ENCODE data around the gene MRPL52.
A peak's percentile ranks its signal among the peaks of the same experiment; 100 is the strongest.
"Not testable (repeated sequence)": the region's sequence is repeated elsewhere in the genome, so short reads cannot be mapped to it uniquely, and the experiment has no call there.

Gene MRPL52

DNA sequence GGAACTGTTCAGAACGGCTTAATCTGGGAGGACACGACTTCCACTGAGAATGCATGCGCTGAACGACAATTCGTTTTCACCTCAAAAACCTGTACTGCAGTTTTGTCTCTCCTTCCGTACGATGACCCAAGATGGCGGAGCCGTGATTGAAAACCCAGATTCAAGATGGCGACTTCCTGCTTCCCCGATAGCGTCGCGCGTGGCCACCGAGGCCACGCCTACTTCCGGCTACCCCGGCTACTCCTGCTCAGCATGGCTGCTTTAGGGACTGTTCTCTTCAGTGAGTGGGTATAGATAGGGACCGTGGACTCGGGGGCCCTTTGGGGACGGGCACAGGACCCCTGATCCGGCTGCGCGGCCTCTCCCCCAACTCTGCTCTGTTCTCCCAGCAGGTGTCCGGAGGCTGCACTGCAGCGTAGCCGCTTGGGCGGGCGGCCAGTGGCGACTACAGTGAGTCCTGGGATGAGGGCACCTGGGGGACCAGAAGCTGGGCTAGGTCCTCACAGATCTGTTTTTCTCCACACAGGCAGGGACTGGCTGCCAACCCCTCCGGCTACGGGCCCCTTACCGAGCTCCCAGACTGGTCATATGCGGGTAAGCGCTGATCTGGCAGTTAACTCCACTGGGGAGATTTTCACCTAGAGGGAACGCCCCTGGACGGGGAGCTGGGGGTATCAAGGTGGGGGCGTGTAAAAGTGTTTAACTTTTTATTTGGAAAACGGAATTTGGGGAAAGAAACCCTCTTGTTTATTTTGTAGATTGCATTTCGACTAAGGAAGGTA lies at the start of gene MRPL52:
Gene MRPL52, plus strand, starts transcription at position 227 of the 782 bp plus-strand sequence. Its CDS starts 26 bp downstream, at position 253.
- DNase-seq: peak; percentile 87 to 88

GRCh38 chr14:22780105-22780679 lies 49.5 kb upstream of the MRPL52 start:
- DNase-seq: no peak

DNA sequence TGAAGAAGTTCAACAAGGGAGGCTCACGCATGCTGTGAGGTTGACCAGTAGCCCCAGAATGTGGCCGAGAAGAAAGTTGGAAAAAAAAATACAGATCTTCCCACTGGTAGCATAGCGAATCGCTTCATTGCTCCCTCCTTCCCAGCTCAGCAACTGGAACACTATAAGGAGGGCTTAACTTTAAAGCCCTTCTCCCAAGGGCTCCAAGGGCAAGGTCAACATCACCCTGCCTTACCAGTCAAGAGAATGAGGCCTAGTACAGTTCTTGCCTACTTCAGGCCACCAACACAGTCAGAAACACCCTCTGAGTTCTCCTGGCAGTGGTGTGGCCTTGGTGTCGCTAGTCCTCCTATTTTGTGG lies 48.8 kb upstream of the MRPL52 start:
- no peak for DNase-seq

- no peak for DNase-seq
Observed at GRCh38 chr14:22781301-22781991, 48.2 kb upstream of the MRPL52 start.

GRCh38 chr14:22786685-22787084 lies 43.0 kb upstream of the MRPL52 start:
- DNase-seq: no peak

DNA sequence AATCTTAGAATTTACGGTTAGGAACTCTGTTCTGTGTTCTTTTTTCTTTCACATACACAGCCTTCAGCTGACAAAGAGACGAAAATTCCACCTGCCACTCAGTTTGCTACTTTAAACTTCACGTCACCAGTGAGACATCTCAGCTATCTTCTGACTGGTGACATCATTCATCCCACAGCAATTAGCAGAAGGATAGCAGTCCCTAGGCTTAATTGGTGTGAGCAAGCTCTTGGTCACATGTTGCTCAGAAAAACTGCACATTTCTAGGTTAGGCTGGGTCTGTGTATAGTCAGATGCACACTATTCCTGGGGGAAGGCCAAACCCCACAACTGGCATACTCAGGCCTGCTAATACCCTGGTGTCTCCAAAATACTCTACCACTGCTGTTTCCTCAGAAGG lies 38.4 kb upstream of the MRPL52 start:
- no peak for DNase-seq

DNA sequence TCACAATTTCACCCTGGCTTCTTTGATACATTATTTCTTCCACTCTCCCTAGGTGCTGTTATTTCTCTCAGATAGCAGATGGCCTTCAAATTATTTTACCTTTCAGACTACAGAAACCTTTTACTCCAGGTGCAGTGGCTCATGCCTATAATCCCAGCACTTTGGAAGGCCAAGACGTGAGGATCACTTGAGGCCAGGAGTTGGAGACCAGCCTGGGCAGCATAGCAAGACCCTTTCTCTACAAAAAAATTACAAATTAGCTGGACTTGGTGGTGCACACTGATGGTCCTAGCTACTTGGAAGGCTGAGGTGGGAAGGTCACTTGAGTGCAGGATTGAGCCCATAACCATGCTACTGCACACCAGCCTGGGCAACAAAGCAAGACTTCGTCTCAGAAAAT lies 37.5 kb upstream of the MRPL52 start:
- no peak for DNase-seq

DNA sequence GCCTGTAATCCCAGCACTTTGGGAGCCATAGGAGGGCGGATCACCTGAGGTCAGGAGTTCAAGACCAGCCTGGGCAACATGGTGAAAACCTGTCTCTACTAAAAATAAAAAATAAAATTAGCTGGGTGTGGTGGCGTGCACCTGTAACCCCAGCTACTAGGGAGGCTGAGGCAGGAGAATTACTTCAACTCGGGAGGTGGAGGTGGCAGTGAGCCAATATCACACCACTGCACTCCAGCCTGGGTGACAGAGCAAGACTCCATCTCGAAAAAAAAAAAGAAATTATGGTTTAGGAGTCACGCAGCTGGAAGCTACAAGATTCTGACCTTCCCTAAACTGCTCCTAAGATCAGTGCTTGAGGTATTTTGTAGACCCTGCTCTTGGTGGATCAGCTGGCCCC lies 36.1 kb upstream of the MRPL52 start:
- DNase-seq: not testable (repeated sequence)

- no peak for DNase-seq
Observed at GRCh38 chr14:22793976-22794375, 35.7 kb upstream of the MRPL52 start.

DNA sequence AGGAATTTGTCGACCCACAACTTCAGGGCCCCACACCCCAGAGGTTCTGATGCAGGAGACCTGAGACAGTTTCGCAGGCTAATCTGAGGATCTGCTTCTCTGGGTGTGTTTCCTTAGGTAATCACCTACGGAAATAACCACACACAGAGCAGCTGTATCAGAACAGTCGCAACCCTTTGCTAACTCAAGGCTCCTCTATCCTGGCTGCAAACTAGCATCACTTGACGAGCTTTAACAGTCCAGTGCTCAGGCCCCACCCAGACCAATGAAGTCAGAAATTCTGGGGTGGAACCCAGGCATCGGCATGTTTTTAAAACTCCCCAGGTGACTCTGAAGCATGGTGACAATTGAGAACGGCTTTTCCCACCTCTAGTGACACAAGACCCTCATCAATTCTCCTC lies 35.1 kb upstream of the MRPL52 start:
- DNase-seq: no peak

GRCh38 chr14:22796087-22796707 lies 33.5 kb upstream of the MRPL52 start:
- no peak for DNase-seq

DNA sequence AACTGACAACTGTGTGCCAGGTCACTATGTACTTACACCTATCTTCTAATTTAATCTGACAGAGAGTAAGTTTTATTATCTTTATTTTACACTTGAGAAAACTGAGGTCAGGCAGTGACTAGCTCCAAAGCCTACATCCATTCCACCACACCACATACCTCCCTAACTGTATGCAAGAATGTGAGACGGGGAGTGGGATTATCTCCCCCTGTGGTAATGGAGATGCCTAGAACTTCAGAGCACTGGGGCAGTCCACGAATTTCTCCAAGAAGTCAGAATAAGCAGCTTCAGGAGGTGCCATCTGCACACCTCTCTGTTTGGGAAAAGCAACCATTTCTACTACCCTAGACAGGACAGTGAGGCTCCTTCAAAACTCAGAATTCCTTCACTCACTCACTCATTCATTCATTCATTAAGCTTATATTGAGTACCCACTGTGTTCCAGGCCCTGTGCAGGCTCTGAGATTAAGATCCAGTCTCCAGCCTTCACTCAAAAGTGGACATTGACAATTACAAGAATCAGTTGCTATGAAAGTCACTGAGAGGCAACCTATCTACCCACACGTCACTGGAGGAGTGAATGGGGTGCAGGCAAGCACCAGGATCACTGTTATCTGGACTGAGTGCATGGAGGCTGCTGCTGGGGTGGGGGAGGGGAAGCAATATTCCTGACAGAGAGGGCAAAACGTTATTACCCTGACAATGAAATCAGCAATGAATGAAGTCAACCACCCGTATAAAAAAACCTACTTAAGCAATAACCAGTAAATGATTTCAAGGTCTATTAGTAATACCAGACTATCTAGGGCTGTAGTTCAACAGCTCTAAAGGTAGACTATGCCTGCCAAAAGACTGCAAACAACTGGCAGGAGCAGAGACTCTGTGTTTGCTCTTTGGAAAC lies 32.4 kb upstream of the MRPL52 start:
- DNase-seq: no peak

DNA sequence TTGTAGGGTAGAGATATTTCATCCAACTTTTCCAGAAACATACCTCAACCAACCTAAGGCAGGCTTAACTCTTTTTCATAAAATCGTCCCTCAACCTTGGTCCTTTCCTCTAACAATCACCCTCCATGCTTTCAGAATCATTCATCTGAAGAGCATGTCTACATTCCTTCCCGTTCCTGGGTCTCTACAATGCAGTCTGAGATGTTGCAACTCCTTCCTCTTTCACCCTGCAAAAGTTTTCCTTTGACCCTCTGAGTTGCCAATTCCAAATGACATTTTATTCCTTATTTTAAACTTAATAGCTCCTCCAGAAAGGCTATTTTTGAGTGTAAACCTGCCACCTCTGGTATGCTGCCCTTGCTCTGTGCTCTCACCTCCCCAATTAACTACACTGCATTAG lies 31.2 kb upstream of the MRPL52 start:
- no peak for DNase-seq

GRCh38 chr14:22800346-22800745 lies 29.3 kb upstream of the MRPL52 start:
- no peak for DNase-seq

GRCh38 chr14:22801716-22802115 lies 28.0 kb upstream of the MRPL52 start:
- no peak for DNase-seq

DNA sequence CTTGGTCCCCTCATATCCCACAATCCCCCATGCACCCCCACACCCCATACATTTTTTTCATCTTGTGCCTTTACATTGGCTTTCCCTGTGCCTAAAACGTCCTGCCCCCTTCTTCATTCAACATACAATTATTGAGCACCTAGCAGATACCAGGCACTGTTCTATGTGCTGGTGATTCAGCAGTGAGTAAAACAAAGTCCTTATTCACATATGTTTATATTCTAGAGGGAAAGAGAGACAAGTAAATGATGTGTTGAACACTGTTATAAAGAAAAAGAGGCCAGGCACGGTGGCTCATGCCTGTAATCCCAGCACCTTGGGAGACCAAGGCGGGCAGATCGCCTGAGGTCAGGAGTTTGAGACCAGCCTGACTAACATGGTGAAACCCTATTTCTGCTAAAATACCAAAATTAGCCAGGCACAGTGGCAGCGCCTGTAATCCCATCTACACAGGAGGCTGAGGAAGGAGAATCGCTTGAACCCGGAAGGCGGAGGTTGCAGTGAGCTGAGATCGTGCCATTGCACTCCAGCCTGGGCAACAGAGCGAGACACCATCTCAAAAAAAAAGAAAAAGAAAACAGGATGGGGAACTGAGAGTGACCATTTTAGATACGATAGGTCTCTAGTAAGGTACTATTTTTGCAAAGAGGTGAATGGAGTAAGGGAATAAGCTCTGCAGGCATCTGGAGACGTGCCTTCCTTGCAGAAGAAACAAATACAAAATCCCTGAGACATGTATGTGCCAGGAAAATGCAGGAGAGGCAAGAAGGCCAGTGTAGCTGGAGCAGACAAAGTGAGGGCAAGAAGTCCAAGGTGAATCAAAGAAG lies 26.6 kb upstream of the MRPL52 start:
- no peak for DNase-seq

DNA sequence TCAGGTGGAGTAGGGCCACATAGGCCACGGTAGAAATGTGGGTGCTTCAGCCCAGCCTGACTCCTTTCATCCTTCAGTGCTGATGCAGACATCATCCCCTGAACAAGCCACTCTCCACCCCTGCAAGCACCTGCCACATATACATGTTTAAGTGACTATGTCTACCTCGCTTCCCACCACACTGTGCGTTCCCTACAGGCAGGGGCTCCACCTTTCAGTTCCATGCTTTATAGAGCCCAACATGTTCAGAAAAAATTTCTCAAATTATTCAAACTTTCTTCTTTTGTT lies 26.1 kb upstream of the MRPL52 start:
- no peak for DNase-seq

- DNase-seq: not testable (repeated sequence)
Observed at GRCh38 chr14:22805235-22805634, 24.5 kb upstream of the MRPL52 start.

DNA sequence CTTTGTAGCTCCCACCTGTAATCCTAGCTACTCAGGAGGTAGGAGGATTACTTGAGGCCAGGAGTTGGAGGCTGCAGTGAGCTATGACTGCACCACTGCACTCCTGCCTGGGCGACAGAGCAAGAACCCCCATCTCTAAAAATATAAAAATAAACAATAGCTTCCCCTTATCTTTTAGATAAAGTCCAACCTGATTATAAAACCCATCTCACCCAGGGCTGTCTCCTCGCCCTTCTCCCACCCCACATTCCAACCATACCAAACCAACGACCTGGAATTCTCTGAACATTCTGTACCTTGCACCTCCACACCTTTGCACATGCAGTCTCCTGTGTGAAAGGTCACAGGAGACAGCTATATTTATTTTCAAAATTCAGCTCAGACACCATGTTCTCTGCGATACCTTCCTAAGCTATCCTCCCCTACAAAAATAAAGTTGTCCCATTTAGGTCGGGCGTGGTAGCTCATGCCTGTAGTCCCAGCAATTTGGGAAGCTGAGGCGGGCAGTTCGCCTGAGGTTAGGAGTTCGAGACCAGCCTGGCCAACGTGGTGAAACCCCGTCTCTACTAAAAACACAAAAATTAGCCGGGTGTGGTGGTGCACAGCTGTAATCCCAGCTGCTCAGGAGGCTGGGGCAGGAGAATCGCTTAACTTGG lies 22.1 kb upstream of the MRPL52 start:
- no peak for DNase-seq

- DNase-seq: no peak
Observed at GRCh38 chr14:22808388-22809209, 21.1 kb upstream of the MRPL52 start.

All from activated CD4-positive, alpha-beta T cell treated with anti-CD3 and anti-CD28 coated beads, Interleukin-2, amount 50 U/mL, for 4 hours (primary cell).